Endothelial cell of umbilical vein (primary cell): Measurements from ENCODE around the gene APBA3. TPM values are rescaled to one million over a fixed set of nuclear protein-coding genes. Genes with fewer than 3 reads are reported as not detected.
A peak's percentile ranks its signal among the peaks of the same experiment; 100 is the strongest.

ENCODE experiments used
- BruUV-seq: library from RNA; stranded (reverse); fragments of 400-500 nt; replicated peaks from 2 replicates; lab custom pipeline; 2021; lab: Mats Ljungman, UMichigan
- CTCF ChIA-PET: fragments of 300-600, 350-600 bp; sonication (Branson Sonifier 250); formaldehyde crosslinking; loops from one replicate; lab custom pipeline; 2021; ENCODE audit warnings: antibody characterized with exemption, inconsistent platforms; lab: Charles Lee
- POLR2A ChIA-PET: fragments of 300-600, 350-600 bp; sonication (Branson Sonifier 250); formaldehyde crosslinking; loops from one replicate; lab custom pipeline; 2021; ENCODE audit warnings: antibody characterized with exemption, inconsistent platforms; lab: Charles Lee
- DNase-seq: peaks from one replicate; pipeline ENCODE4 v3.0.0-alpha.2; 2011; ENCODE audit warnings: low read depth, low spot score
- FAIRE-seq: peaks from 2 replicates; lab custom pipeline; 2011; peaks lifted over from hg19 to GRCh38; lab: Jason Lieb, UNC
- H2AFZ ChIP-seq: 2 replicates; pipeline ENCODE4 v1.6.0; 2012; ENCODE audit warnings: low read depth, low read length, control low read depth, inconsistent platforms
- H3K27ac ChIP-seq: 2 replicates; pipeline ENCODE4 v1.5.1; 2011; ENCODE audit warnings: low read depth, mild to moderate bottlenecking, control low read depth, low read length, moderate library complexity; ENCODE audit not compliant: insufficient read depth
- H3K27me3 ChIP-seq, 2 experiments: 2 replicates each; pipeline versions ENCODE4 v1.6.0 to v1.6.1; 2011; ENCODE audit warnings: low read length in 2 of 2, mixed read lengths in 1 of 2; ENCODE audit not compliant: control insufficient read depth in 2 of 2, insufficient read depth in 2 of 2
- H3K36me3 ChIP-seq, 2 experiments: 2 replicates in 1 of 2; 3 replicates in 1 of 2; pipeline ENCODE4 v1.5.1; 2011; ENCODE audit warnings: low read length in 2 of 2, mild to moderate bottlenecking in 1 of 2, moderate library complexity in 1 of 2; ENCODE audit not compliant: control insufficient read depth in 2 of 2, insufficient read depth in 2 of 2; ENCODE audit errors: extremely low read depth in 1 of 2
- H3K4me1 ChIP-seq: 3 replicates; pipeline ENCODE4 v1.5.1; 2011; ENCODE audit warnings: mild to moderate bottlenecking, low read length; ENCODE audit not compliant: control insufficient read depth, insufficient read depth; ENCODE audit errors: extremely low read depth
- H3K4me2 ChIP-seq: 2 replicates; pipeline ENCODE4 v1.6.1; 2011; ENCODE audit warnings: low read length, control low read depth, mixed read lengths; ENCODE audit not compliant: insufficient read depth
- H3K4me3 ChIP-seq, 3 experiments: fragments of 200-600 bp in 1 of 3; sonication (generic), shearing (Covaris generic) in 1 of 3; replicated peaks in 1 of 3; 2 replicates each; pipeline ENCODE4 v1.5.1; 2011 to 2016; ENCODE audit warnings: control low read depth in 3 of 3, low read length in 3 of 3, mild to moderate bottlenecking in 2 of 3, inconsistent platforms in 1 of 3, low read depth in 1 of 3, moderate library complexity in 1 of 3; ENCODE audit not compliant: insufficient read depth in 1 of 3
- H3K79me2 ChIP-seq: 2 replicates; pipeline ENCODE4 v1.6.0; 2012; ENCODE audit warnings: low read length, inconsistent platforms; ENCODE audit not compliant: control insufficient read depth, insufficient read depth
- H3K9ac ChIP-seq: replicated peaks from 2 replicates; pipeline ENCODE3; 2011; ENCODE audit warnings: low read length, control low read depth; ENCODE audit not compliant: insufficient read depth; ENCODE audit errors: extremely low read depth
- H3K9me1 ChIP-seq: replicated peaks from 3 replicates; pipeline ENCODE4 v1.6.0; 2011; ENCODE audit warnings: mild to moderate bottlenecking, low read length; ENCODE audit not compliant: control insufficient read depth, insufficient read depth; ENCODE audit errors: extremely low read depth
- H3K9me3 ChIP-seq: replicated peaks from 2 replicates; pipeline ENCODE4 v1.5.1; 2012; ENCODE audit warnings: low read length, inconsistent platforms; ENCODE audit not compliant: control insufficient read depth, insufficient read depth
- H4K20me1 ChIP-seq: replicated peaks from 2 replicates; pipeline ENCODE3; 2011; ENCODE audit warnings: mild to moderate bottlenecking, low read length; ENCODE audit not compliant: control insufficient read depth, insufficient read depth; ENCODE audit errors: extremely low read depth
- EZH2 ChIP-seq: IDR thresholded peaks from 2 replicates; pipeline ENCODE4 v1.6.1; 2012; ENCODE audit warnings: borderline replicate concordance, low read depth, mild to moderate bottlenecking, moderate library complexity, low read length, inconsistent platforms; ENCODE audit not compliant: severe bottlenecking
- FOS ChIP-seq: IDR thresholded peaks from 2 replicates; pipeline ENCODE4 v1.6.1; 2011; ENCODE audit warnings: mild to moderate bottlenecking, low read length, moderate library complexity, borderline replicate concordance; ENCODE audit not compliant: insufficient read depth
- JUN ChIP-seq: IDR thresholded peaks from 2 replicates; pipeline ENCODE4 v1.6.1; 2011; ENCODE audit warnings: borderline replicate concordance, low read depth; ENCODE audit not compliant: insufficient read length, insufficient read depth
- MYC ChIP-seq: IDR thresholded peaks from one replicate; pipeline ENCODE4 v1.6.1; 2011; ENCODE audit warnings: mild to moderate bottlenecking, low read depth, low read length
- POLR2A ChIP-seq: IDR thresholded peaks from 2 replicates; pipeline ENCODE4 v1.6.1; 2012; ENCODE audit warnings: low read depth, mild to moderate bottlenecking, control low read depth, low read length
- POLR2AphosphoS5 ChIP-seq: IDR thresholded peaks from 2 replicates; pipeline ENCODE4 v1.6.1; 2012; ENCODE audit warnings: low read depth, mild to moderate bottlenecking, control low read depth, low read length, moderate library complexity; ENCODE audit not compliant: insufficient read depth
- dilution Hi-C: fragments of 300-500 bp; cut with MboI; formaldehyde crosslinking; loops from one replicate; pipeline ENCODE4 v1.15.0; 2019; ENCODE audit warnings: low sequenced_read_pairs; ENCODE audit not compliant: extremely low pct_ligation_motif_present
- intact Hi-C: fragments of 100-400 bp; cut with micrococcal nuclease; formaldehyde crosslinking; loops from one replicate; pipeline ENCODE4 v1.10.0; 2022
- polyA plus RNA-seq, 4 experiments: library from polyadenylated mRNA; depleted of rRNA in 3 of 4; stranded (reverse) in 3 of 4; unstranded in 1 of 4; fragments of >200 nt; gene quantifications; 2 replicates each; pipeline versions ENCODE4 v1.2.1 to v1.2.3, GENCODE V29; 2011 to 2012; ENCODE audit warnings: missing spikeins in 1 of 4
- total RNA-seq: library from RNA; stranded (reverse); gene quantifications from 2 replicates; pipeline ENCODE4 v1.2.3, GENCODE V29; 2021
- TF ChIP-seq, protein P1 (sequence below): IDR thresholded peaks from 2 replicates; pipeline ENCODE4 v1.6.1; 2011; ENCODE audit not compliant: insufficient read depth, insufficient read length
- TF ChIP-seq, protein P2 (sequence below), 2 donors: IDR thresholded peaks; 1 replicate in 1 of 2; 2 replicates in 1 of 2; pipeline ENCODE4 v1.5.1; 2011; ENCODE audit warnings: low read length in 2 of 2, mild to moderate bottlenecking in 2 of 2, moderate library complexity in 2 of 2, control low read depth in 1 of 2, inconsistent platforms in 1 of 2, low read depth in 1 of 2; ENCODE audit not compliant: insufficient read depth in 1 of 2; ENCODE audit errors: extremely low read depth in 1 of 2

APBA3 gene
- total and polyA plus RNA-seq, 2 donors (not counting 3 experiments of a cell fraction or from before 2014, with no cell fraction given) = 23.4 to 25.1 TPM

DNA sequence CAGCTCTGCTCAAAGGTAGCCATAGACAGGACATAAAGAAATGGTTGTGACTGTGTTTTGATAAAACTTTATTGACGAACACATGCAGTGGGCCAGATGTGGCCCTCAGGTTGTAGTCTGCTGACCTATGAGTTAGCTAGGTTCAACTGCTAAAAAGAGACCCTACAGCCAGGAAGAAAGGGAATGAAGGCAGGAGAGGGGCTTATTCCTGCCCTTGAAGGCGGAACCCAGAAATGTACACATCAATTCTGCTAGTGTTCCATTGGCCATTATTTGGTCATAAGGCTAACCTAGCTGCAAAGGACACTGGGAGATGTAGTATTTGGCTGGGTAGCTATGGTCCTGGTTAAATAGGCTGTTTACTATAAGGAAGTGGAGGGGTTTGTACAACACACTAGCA is 18.0 kb downstream of the APBA3 start:
- no peaks in the 10 kb centered on the region for H3K79me2 ChIP-seq
- no peaks in the 10 kb centered on the region for H3K27me3 ChIP-seq
- ChIA-PET CTCF (interaction anchor here (1.0 kb wide), 1 partner anchor 78 kb away, joined by 3 read pairs; no protein-coding TSS in a partner anchor), POLR2A (no interaction called here)
- BruUV-seq = no TSS peak
- intact Hi-C loops (no loop called here), dilution Hi-C loops (no loop called here)
- H3K36me3 ChIP-seq = no peaks in the 10 kb centered on the region
- peak; percentile 64 for FAIRE-seq
- no peaks in the 10 kb centered on the region for H3K9me3 ChIP-seq
- H3K4me2 ChIP-seq = no peak overlapping the region
- H3K27ac ChIP-seq = no peak overlapping the region
- no peak overlapping the region for H3K9ac ChIP-seq
- H3K9me1 ChIP-seq = no peaks in the 10 kb centered on the region
- no peak overlapping the region for H3K4me3 ChIP-seq
- peak; percentile 15 for DNase-seq
- no peaks in the 10 kb centered on the region for H4K20me1 ChIP-seq
- TF ChIP-seq POLR2A (no peak), JUN (no peak), FOS (no peak), MYC (no peak), POLR2AphosphoS5 (no peak), EZH2 (no peak)
- TF ChIP-seq, protein P1, sequence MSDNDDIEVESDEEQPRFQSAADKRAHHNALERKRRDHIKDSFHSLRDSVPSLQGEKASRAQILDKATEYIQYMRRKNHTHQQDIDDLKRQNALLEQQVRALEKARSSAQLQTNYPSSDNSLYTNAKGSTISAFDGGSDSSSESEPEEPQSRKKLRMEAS = no peak
- TF ChIP-seq, protein P2, sequence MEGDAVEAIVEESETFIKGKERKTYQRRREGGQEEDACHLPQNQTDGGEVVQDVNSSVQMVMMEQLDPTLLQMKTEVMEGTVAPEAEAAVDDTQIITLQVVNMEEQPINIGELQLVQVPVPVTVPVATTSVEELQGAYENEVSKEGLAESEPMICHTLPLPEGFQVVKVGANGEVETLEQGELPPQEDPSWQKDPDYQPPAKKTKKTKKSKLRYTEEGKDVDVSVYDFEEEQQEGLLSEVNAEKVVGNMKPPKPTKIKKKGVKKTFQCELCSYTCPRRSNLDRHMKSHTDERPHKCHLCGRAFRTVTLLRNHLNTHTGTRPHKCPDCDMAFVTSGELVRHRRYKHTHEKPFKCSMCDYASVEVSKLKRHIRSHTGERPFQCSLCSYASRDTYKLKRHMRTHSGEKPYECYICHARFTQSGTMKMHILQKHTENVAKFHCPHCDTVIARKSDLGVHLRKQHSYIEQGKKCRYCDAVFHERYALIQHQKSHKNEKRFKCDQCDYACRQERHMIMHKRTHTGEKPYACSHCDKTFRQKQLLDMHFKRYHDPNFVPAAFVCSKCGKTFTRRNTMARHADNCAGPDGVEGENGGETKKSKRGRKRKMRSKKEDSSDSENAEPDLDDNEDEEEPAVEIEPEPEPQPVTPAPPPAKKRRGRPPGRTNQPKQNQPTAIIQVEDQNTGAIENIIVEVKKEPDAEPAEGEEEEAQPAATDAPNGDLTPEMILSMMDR (IDR thresholded peaks at IDR 0.05; ENCODE audit: extremely low read depth in 1 of 2, insufficient read depth in 1 of 2, low read depth in 1 of 2, low read length in 2 of 2) = no peak
- no peak overlapping the region for H2AFZ ChIP-seq
- H3K4me1 ChIP-seq = no peaks in the 10 kb centered on the region
